ENCODE data around the gene AKAP6.
"Not testable (repeated sequence)": the region's sequence is repeated elsewhere in the genome, so short reads cannot be mapped to it uniquely, and the experiment has no call there.

The AKAP6 gene

DNA sequence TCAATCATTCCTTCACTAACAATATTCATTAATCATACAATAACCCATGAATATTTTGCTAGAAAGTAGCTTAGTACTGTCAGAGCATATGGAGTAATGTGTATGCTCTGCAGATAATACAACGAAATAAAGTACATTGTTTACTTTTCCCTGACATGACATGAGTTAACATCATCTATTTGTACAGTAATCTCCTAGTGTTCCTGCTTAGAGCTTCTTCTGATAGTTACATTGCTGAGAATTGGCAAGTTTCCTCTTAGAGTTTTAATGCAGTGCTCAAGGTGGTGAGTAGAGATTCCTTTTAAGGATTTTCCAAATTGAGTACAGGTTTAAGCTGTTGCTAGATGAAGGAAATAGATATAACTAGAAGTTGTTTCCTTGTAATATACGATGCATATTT lies 445.1 kb downstream of the AKAP6 start:
- no peak for DNase-seq

DNA sequence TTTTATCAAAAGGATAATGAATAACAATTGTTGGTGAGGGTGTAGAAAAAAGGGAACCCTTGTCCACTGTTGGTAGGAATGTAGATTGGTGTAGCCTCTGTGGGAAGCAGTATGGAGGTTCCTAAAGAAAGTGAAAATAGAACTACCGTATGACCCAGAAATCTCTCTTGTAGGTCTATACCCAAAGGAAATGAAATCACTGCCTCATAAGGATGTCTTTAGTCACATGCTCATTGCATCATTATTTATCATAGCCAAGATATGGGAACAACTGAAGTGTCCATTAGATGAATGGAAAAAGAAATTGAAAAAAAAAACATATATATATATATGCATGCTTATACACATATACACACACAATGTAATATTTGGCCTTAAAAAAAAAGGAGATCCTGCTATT lies 450.7 kb downstream of the AKAP6 start:
- no peak for DNase-seq

DNA sequence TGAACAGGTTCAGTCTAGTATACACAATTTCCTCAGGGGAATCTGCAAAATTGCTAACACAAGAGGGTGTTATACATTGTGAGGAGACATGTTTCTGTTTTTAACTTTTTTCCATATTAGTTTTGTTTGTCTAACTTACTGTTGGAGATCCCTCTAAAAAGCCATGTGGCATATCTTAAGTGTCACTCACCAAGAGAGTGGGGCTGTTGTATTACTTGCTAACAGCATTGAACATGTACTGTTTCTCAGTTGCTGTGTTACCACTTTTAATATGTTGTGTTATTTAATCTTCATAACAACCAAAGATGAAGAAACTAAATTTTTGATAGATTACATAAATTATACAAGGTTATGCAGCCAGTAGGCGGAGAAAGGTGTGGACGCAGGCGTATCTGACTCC lies 455.3 kb downstream of the AKAP6 start:
- no peak for DNase-seq

DNA sequence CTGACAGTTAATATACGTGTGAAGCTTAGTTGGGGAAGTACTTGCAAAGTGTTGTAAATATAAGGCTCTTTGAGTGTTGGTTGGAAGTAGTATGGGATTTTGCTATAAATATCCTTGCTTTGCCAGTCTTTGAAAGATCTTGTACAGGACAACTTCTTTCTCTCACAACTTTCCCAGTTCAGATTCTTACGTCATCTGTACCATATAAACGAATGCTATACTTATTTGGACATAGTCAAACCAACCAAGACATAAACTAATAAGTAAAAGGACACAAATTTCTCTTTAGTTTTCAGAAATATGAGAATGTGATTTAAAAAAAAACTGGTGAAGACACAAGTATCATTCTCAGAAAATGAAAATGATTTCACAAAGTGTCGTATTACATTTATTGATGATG lies 456.5 kb downstream of the AKAP6 start:
- no peak for DNase-seq

DNA sequence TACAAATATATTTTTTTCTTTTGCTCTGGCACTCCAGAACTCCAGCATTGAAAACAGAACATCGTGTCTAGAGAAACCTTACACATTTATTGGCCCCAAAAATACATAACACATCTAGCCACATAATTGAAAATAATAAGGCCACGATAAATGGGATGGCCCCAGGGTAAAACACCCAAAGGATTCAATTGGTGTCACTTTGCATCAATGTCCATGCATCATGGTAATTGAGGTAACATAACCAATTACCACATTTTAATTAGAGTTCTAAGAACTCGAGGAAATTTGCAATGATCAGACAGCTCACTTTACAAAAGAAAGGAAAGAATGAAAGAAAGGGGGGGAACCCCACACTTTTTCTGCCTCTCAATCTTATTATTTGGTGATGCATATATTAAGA lies 457.8 kb downstream of the AKAP6 start:
- no peak for DNase-seq

DNA sequence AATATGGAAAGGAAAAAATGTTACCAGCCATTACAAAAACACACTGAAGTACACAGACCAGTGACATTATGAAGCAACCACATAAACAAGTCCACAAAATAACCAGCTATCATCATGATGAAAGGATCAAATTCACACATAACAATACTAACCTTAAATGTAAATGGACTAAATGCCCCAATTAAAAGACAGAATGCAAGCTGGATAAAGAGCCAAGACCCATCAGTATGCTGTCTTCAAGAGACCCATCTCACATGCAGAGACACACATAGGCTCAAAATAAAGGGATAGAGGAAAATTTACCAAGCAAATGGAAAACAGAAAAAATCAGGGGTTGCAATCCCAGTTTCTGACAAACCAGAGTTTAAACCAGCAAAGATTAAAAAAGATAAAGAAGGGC lies 463.9 kb downstream of the AKAP6 start:
- not testable (repeated sequence) for DNase-seq

DNA sequence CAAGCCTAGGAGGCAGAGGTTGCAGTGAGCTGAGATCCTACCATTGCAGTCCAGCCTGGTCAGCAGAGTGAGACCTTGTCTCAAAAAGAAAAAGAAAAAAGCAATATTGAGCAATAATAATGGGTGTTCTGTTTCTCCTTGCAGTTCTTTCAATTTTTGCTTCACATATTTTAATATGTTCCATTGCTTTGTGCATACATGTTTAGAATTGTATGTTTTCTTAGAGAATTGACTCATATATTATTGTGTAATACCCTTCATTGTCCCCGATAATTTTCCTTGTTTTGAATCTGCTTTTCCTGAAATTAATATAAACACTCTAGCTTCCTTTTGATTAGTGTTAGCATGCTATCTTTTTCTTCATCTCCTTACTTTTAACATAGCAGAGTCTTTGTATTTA lies 471.2 kb downstream of the AKAP6 start:
- no peak for DNase-seq

DNA sequence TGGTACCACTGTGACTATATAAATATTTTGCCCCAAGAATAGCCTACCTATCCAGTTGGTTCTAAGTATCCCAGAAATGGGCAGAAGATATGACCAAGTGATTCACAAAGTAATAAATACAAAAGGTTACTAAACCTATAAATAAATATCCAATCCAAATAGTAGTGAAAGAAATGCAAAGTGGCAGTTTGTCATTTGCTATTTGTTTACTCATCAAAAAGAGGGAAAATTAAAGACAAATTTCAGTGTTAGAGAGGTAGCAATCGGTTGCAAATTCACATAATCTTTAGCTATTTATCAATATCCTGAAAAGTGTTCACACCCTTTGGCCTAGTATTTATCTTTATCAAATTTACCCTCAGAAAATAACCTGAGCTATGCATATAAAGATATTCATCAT lies 473.2 kb downstream of the AKAP6 start:
- no peak for DNase-seq

DNA sequence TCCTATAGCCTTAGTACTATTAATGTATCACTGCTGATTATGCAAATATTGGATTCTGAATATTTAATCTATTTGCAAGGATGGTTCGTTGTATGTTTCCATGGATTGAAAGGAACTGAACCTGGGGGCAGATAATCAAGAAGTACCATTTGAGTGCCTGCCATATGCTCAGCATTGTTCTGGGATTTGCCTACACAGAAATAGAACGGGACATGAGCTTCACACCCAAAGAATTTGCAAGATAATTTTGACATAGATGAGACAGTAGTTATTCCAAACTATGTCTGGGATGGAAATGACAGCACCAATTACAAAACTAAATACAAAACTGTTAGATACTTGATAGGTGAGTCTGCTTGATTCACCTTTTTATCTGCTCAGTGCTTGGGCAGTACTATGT lies 476.9 kb downstream of the AKAP6 start:
- DNase-seq, result no peak

DNA sequence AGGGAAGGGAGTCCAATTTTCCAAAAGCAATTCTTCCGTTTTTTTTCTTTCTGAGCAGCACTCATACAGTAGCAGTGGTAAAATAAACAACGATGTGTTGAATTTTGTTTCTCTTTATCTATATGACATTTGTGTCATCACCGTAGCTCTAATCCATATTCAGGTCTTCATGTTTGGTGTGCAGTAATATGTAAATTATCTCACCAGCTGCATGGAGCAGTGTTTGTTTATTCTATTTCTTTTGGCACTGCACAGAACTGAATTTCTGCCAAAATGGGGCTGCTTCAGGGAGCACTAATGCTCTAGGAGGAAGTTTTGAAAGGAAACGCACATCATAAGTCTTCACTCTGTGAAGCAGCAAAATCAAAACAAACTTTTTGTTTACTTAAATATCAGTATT lies 479.5 kb downstream of the AKAP6 start:
- DNase-seq, result no peak

DNA sequence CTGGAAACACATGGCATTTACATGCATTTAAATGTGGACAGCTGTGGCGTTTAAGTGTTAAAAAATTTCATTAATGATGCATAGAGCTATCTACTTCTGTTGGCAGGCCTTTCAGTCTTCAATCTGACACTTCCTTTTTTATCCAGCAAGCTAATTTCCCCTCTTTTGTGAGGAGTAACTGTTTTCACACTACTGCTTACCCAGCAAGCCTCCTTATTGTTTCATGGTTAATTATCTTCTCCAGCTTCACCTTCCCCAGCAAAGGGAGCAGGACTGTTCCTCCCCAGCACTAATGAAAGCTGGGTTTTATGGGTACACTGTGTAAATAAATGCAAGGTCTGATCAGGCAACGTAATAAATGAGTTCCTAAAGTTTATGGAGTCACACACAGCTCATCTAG lies 480.2 kb downstream of the AKAP6 start:
- DNase-seq, result no peak

DNA sequence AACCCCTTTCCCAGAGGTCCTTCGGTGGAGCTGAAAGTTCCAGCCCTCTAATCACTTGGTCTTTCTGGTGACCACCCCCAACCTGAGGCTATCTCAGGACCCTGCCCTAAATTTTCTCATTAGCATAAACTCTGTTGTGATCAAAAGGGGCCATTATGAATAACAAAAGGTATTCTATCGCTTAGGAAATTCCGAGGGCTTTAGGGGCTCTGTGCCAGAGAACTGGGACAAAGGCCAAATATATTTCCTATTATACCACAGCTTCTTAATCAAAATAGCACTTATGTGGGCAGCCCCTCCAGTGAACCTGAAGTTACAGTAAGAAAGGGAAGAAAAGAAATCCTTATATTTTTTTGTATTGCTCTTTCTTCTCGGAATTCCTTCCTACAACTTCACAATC lies 484.3 kb downstream of the AKAP6 start:
- DNase-seq, result no peak

DNA sequence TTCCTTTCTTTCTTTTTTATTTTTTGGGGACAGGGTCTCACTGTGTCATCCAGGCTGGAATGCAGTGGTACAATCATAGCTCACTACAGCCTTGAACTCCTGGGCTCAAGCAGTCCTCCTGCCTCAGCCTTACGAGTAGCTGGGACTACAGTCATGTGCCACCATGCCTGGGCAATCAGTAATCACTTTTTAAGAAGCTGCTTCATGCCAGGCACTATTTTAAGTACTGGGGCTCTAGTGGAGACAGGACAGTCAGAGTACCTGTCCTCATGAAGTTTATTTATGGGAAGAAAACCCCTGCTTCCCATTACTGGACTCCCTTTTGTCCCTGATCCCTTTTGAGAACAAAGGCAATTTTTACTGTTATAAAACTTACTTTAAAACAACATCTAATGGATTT lies 485.6 kb downstream of the AKAP6 start:
- no peak for DNase-seq

DNA sequence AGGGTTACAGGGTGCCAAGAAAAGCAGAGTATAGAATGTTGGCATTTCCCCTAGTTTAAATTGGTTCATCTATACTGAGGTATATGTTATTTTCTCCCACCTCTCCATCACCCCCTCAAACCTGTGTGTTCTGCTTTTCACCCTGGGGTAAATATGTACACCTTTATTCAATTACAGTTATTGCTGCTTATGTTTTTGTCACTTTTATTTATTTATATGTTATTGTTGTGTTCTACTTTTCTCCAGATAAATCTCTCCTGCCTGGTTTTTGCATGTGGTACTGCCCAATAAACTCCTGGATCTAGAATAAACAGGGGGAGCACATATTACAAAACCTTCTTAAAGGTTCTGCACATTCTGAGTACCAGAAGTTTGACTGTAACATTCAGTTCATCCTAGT lies 487.5 kb downstream of the AKAP6 start:
- DNase-seq, result no peak

DNA sequence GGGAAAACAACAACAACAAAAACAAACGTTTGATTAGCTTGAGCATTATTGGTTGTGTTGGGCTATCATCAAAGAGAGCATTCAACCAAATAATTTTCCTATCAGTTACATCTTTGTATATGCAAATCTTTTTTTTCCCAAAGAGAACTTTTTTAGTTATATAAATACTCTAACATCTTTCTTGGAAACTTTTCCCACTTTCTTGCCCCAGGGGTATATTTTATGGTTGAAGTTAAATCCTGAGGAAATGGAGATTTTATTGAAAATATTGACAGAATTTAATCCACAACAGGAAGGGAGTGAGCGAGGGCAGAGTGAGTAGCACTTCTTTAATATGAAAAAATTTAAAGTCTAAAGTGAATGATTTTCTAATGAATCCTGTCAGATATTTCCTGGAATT lies 488.7 kb downstream of the AKAP6 start:
- no peak for DNase-seq

DNA sequence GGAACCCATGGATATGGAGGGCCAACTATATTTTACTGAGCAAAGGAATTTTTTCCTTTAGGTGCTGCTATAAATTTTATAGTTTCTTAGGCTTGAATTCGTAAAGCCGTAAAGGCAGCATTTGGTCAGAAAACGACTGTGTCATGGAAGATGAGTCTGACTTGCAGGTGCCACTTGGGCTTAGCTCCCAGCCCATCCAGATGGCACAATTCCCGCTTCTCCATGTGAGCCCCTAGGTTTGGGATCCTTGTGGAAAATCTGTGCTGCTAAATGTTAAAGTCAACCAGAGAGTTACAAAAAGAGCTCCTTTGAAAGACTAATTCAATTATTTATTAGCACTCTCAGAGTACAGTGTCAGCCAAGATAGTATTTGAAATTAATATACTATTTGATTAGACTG lies 489.5 kb downstream of the AKAP6 start:
- DNase-seq, result no peak

DNA sequence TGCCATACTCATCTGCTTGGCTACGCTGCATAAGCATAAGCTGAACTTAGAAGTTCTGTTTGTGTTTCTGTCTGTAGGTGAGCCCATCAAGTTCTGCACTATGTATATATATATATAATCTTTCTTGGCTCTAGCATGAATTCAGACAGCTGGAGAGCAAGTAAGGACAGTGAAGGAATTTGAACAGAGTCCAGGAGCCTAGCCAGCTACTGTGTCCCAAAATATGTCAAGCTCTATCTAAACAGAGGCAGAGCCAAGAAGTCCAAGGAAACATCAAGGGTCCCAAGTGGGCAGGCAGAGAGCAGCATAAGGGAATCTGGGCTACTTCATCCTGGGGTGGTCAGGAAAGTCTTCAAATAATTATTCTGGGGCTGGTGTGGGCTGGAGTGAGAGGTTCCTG lies 491.1 kb downstream of the AKAP6 start:
- no peak for DNase-seq

DNA sequence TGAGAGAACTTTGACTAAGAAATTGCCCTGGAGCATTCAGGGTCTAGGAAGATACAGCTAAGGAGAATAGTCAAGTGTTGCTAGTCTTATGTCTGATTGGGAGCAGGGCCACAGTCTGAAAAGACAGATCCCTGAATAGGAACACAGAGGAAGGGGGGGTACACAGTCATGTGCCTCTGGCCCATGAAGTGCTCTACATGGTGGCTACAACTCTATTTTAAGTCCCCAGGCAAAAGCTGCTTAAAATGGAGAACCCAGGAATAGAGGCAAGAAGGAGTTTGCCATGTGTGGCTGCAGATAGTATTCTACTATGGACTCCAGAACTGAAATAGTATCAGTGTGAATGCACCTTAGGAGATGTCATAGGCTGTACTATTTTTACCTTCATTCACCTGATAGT lies 491.6 kb downstream of the AKAP6 start:
- DNase-seq, result no peak

DNA sequence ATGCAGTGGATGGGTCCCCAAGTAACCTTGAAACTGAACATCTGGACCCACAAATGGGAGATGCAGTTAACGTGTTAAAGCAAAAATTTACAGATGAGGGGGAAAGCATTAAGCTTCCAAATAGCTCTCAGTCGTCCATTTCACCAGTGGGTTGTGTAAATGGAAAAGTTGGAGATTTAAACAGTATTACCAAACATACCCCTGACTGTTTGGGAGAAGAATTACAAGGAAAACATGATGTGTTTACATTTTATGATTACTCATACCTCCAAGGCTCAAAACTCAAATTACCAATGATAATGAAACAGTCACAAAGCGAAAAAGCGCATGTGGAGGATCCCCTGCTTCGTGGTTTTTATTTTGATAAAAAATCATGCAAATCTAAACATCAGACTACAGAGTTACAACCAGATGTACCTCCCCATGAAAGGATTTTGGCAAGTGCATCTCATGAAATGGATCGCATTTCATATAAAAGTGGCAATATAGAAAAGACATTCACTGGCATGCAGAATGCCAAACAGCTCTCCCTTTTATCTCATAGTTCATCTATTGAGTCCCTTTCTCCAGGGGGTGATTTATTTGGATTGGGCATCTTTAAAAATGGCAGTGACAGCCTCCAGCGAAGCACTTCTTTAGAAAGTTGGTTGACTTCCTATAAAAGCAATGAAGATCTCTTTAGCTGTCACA lies 493.0 kb downstream of the AKAP6 start:
- no peak for DNase-seq

DNA sequence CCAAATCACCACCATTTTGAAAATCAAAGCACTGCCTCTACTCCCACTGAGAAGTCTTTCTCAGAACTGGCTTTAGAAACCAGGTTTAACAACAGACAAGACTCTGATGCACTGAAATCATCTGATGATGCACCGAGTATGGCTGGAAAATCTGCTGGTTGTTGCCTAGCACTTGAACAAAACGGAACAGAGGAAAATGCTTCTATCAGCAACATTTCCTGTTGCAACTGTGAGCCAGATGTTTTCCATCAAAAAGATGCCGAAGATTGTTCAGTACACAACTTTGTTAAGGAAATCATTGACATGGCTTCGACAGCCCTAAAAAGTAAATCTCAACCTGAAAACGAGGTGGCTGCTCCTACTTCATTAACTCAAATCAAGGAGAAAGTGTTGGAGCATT lies 494.6 kb downstream of the AKAP6 start:
- no peak for DNase-seq

DNA sequence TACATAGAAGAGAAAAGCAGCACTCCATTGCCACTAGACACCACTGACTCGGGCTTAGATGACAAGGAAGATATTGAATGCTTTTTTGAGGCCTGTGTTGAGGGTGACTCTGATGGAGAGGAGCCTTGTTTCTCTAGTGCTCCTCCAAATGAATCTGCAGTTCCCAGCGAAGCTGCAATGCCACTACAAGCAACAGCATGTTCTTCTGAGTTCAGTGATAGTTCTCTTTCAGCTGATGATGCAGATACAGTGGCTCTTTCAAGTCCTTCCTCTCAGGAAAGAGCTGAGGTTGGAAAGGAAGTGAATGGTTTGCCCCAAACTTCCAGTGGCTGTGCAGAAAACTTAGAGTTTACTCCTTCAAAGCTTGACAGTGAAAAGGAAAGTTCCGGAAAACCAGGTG lies 495.1 kb downstream of the AKAP6 start:
- DNase-seq, result no peak

DNA sequence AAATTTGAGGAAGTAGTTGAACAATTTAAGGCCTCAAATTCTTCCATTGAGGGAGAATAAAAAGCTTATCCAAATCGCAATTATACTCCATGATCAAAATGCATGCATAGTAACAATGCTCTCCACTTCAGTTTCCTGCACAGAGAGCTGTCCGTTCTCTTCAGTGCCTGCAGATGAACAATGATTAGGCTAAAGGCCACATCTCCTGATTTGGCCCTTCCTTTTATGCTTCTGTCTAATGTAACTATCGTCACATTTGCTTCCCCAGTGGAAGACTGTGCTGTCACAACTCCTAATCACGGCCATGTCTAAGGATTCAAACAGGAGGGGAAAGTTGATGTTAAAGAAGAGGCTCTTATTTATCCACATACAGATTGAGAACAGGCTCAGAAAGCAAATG lies 496.0 kb downstream of the AKAP6 start:
- no peak for DNase-seq

DNA sequence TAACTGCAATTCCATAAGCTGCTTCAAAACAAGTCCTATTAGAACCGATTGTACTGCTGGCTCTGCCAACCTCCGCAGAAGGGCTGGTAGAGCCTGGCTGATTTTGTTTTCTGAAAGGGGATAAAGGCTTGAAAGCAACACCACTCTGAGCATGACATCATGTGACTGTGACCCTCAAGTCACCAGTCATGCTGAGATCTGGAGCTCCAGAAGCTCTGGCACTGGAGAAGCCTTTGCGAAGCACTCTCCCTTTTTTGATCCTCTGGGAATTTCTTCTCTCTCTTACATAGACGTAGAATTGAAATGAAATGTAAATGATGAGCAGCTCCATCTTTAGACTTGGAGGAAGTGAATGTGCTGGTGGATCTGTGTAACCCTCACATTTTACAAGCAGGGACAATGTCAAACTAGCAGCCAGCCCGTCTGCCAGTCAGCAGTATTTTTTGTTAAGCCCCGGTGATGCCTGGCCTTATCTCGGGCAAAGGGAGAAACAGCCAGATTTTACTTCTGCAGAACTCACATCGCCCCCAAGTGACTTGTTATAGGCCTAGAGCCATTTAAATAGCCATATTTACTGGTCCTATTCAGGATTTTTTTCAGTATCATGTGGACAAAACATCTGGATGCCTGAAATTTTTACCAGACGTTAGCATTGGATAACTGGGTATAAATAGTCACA lies 497.4 kb downstream of the AKAP6 start:
- no peak for DNase-seq

DNA sequence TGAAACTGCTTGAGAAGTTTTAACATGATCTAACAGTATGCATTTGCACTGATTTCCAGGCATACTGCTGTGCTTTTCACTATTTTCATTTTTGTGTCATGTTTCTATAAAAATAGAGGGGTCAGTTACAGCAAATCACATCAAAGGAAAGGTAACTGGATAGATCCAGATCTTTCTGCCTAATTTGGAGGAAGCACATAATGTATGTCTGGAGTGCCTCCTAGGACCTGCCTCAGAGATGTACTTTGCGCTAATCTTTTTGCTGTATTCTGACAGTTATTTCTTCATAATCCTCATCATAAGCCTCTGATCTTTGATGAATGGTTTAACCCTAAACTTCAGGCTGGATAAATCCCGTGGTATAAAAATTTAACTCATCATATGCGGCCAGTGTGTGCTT lies 498.4 kb downstream of the AKAP6 start:
- DNase-seq, result no peak

DNA sequence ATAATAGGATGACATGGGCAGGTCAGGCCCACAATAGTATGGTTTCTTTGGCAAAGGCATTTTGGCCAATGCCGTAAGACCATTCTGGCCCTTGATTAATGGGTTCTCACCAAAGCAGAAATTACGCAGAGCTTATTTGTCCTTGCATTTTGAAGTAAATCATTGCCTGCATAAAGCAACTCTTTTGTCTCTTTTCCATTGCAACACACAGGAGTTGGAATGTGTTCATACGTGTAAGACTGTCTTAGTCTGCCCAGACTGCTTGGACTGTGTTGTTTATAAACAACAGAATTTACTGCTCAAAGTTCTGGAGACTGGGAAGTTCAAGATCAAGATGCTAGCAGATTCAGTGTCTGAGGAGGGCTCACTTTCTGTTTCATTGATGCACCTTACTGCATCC lies 506.8 kb downstream of the AKAP6 start:
- no peak for DNase-seq
